Ishikawa (cell line): Measurements from ENCODE around the gene AKT1.

Experiments used
- CEBPB ChIP-seq: IDR thresholded peaks from 2 replicates; pipeline ENCODE4 v1.6.1; 2012
- CREB1 ChIP-seq: IDR thresholded peaks from 2 replicates; pipeline ENCODE4 v1.6.1; 2012; ENCODE audit warnings: low read depth
- EGR1 ChIP-seq: IDR thresholded peaks from 2 replicates; pipeline ENCODE4 v1.6.1; 2012
- EP300 ChIP-seq: IDR thresholded peaks from 2 replicates; pipeline ENCODE4 v1.6.1; 2012; ENCODE audit warnings: borderline replicate concordance
- FOXM1 ChIP-seq: IDR thresholded peaks from 2 replicates; pipeline ENCODE4 v1.6.1; 2012; ENCODE audit warnings: low read depth, borderline replicate concordance
- MAX ChIP-seq: IDR thresholded peaks from 2 replicates; pipeline ENCODE4 v1.6.1; 2012
- NFIC ChIP-seq: IDR thresholded peaks from 2 replicates; pipeline ENCODE4 v1.6.1; 2012
- RAD21 ChIP-seq: IDR thresholded peaks from 2 replicates; pipeline ENCODE4 v1.6.1; 2012; ENCODE audit warnings: low read depth
- TAF1 ChIP-seq: IDR thresholded peaks from 2 replicates; pipeline ENCODE4 v1.6.1; 2012; ENCODE audit warnings: low read depth, mild to moderate bottlenecking
- TCF12 ChIP-seq: IDR thresholded peaks from 2 replicates; pipeline ENCODE4 v1.6.1; 2012; ENCODE audit warnings: low read depth
- TEAD4 ChIP-seq: IDR thresholded peaks from 2 replicates; pipeline ENCODE4 v1.6.1; 2012
- YY1 ChIP-seq: IDR thresholded peaks from 2 replicates; pipeline ENCODE4 v1.6.1; 2012; ENCODE audit warnings: low read depth
- TF ChIP-seq, protein P1 (sequence below): IDR thresholded peaks from 2 replicates; pipeline ENCODE4 v1.6.1; 2012; ENCODE audit warnings: low read depth, mild to moderate bottlenecking

GRCh38 chr14:104795781-104796686 is 486 bp upstream of the AKT1 start:
- TF ChIP-seq TAF1 (no peak), EP300 (no peak), EGR1 (no peak), MAX (no peak), YY1 (no peak), TCF12 (no peak), CEBPB (no peak), TEAD4 (no peak), CREB1 (no peak), FOXM1 (no peak), RAD21 (no peak), NFIC (no peak)
- TF ChIP-seq, protein P1, sequence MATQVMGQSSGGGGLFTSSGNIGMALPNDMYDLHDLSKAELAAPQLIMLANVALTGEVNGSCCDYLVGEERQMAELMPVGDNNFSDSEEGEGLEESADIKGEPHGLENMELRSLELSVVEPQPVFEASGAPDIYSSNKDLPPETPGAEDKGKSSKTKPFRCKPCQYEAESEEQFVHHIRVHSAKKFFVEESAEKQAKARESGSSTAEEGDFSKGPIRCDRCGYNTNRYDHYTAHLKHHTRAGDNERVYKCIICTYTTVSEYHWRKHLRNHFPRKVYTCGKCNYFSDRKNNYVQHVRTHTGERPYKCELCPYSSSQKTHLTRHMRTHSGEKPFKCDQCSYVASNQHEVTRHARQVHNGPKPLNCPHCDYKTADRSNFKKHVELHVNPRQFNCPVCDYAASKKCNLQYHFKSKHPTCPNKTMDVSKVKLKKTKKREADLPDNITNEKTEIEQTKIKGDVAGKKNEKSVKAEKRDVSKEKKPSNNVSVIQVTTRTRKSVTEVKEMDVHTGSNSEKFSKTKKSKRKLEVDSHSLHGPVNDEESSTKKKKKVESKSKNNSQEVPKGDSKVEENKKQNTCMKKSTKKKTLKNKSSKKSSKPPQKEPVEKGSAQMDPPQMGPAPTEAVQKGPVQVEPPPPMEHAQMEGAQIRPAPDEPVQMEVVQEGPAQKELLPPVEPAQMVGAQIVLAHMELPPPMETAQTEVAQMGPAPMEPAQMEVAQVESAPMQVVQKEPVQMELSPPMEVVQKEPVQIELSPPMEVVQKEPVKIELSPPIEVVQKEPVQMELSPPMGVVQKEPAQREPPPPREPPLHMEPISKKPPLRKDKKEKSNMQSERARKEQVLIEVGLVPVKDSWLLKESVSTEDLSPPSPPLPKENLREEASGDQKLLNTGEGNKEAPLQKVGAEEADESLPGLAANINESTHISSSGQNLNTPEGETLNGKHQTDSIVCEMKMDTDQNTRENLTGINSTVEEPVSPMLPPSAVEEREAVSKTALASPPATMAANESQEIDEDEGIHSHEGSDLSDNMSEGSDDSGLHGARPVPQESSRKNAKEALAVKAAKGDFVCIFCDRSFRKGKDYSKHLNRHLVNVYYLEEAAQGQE, result no peak
